ENCODE measurements around the gene TXNRD2. TPM values are rescaled to one million over a fixed set of nuclear protein-coding genes. Genes with fewer than 3 reads are reported as not detected.

Gene TXNRD2
- total RNA-seq, 2 donors from 2014 or later, result 7.3 to 13.6 TPM

- Histone ChIP-seq H3K9ac (ENCODE audit: extremely low read depth, low read length, poor library complexity, severe bottlenecking) (no peak overlapping the region), H3K27ac (ENCODE audit: low read depth, low read length) (no peak overlapping the region)
Observed at GRCh38 chr22:19973551-19974267, 32.1 kb upstream of the TXNRD2 start.

GRCh38 chr22:19972652-19973550, 31.3 kb upstream of the TXNRD2 start:
- 94 to 97% methylated on average over 28 to 50 of the region's 50 CpGs for WGBS, 2 experiments (ENCODE audit: insufficient coverage in 1 of 2, insufficient read length in 1 of 2)
- Histone ChIP-seq H3K4me1 (ENCODE audit: control insufficient read depth, insufficient read depth, low read length) (peaks cover 9% of the 10 kb centered on the region), H3K9ac (ENCODE audit: extremely low read depth, low read length, poor library complexity, severe bottlenecking) (no peak overlapping the region), H3K4me3 (ENCODE audit: low read length) (no peak overlapping the region), H3K27me3 (ENCODE audit: control insufficient read depth, insufficient read depth, low read length, poor library complexity, severe bottlenecking) (no peaks in the 10 kb centered on the region), H3K27ac (ENCODE audit: low read depth, low read length) (no peak overlapping the region), H3K9me3 (ENCODE audit: control insufficient read depth, low read length) (no peaks in the 10 kb centered on the region), H3K36me3 (ENCODE audit: control insufficient read depth, insufficient read depth, low read length) (peaks cover 17% of the 10 kb centered on the region)
- TF ChIP-seq CTCF (conservative IDR thresholded peaks at IDR 0.05), result no peak
- Mint-ChIP-seq H3K36me3 (ENCODE audit: low read depth) (peaks cover 23% of the 10 kb centered on the region), H3K27me3 (ENCODE audit: insufficient read depth) (no peaks in the 10 kb centered on the region), H3K9me3 (no peaks in the 10 kb centered on the region), H3K27ac (no peak overlapping the region), H3K4me1 (peaks cover 11% of the 10 kb centered on the region), H3K4me3 (no peak overlapping the region)
- DNase-seq, result no peak

More at GRCh38 chr22:19973551-19974267, 32.1 kb upstream of the TXNRD2 start:
- Mint-ChIP-seq H3K27ac (no peak overlapping the region), H3K36me3 (ENCODE audit: low read depth) (peaks cover 22% of the 10 kb centered on the region), H3K4me1 (peaks cover 11% of the 10 kb centered on the region), H3K9me3 (no peaks in the 10 kb centered on the region), H3K4me3 (no peak overlapping the region), H3K27me3 (ENCODE audit: insufficient read depth) (no peaks in the 10 kb centered on the region)
- DNase-seq, result no peak
- Histone ChIP-seq H3K36me3 (ENCODE audit: control insufficient read depth, insufficient read depth, low read length) (peaks cover 17% of the 10 kb centered on the region), H3K9me3 (ENCODE audit: control insufficient read depth, low read length) (no peaks in the 10 kb centered on the region), H3K4me1 (ENCODE audit: control insufficient read depth, insufficient read depth, low read length) (peaks cover 9% of the 10 kb centered on the region), H3K27me3 (ENCODE audit: control insufficient read depth, insufficient read depth, low read length, poor library complexity, severe bottlenecking) (no peaks in the 10 kb centered on the region), H3K4me3 (ENCODE audit: low read length) (no peak overlapping the region)
- TF ChIP-seq CTCF (conservative IDR thresholded peaks at IDR 0.05), result no peak
- 94 to 98% methylated on average over 46 of the region's 46 CpGs for WGBS, 2 experiments (ENCODE audit: insufficient coverage in 1 of 2, insufficient read length in 1 of 2)

GRCh38 chr22:19972251-19972650, 30.6 kb upstream of the TXNRD2 start:
- Mint-ChIP-seq H3K27ac (no peak overlapping the region), H3K9me3 (no peaks in the 10 kb centered on the region), H3K4me1 (peaks cover 11% of the 10 kb centered on the region), H3K36me3 (ENCODE audit: low read depth) (peaks cover 23% of the 10 kb centered on the region), H3K27me3 (ENCODE audit: insufficient read depth) (no peaks in the 10 kb centered on the region), H3K4me3 (no peak overlapping the region)
- no peaks in the 10 kb centered on the region for H3K27me3 ChIP-seq (ENCODE audit: control insufficient read depth, insufficient read depth, low read length, poor library complexity, severe bottlenecking)
- no peak overlapping the region for H3K9ac ChIP-seq (ENCODE audit: extremely low read depth, low read length, poor library complexity, severe bottlenecking)
- no peak for DNase-seq
- H3K9me3 ChIP-seq (ENCODE audit: control insufficient read depth, low read length), result no peaks in the 10 kb centered on the region
- H3K36me3 ChIP-seq (ENCODE audit: control insufficient read depth, insufficient read depth, low read length), result peaks cover 22% of the 10 kb centered on the region
- TF ChIP-seq CTCF (conservative IDR thresholded peaks at IDR 0.05), result no peak
- H3K27ac ChIP-seq (ENCODE audit: low read depth, low read length), result no peak overlapping the region
- 60 to 95% methylated on average over 1 to 9 of the region's 9 CpGs for WGBS, 2 experiments (ENCODE audit: insufficient coverage in 1 of 2, insufficient read length in 1 of 2)
- no peak overlapping the region for H3K4me3 ChIP-seq (ENCODE audit: low read length)
- peaks cover 9% of the 10 kb centered on the region for H3K4me1 ChIP-seq (ENCODE audit: control insufficient read depth, insufficient read depth, low read length)
